A673 (cell line): ENCODE measurements around the gene BPIFA2. TPM values are rescaled to one million over a fixed set of nuclear protein-coding genes. Genes with fewer than 3 reads are reported as not detected.

Source experiments
- BruUV-seq: library from RNA; stranded (reverse); fragments of 400-500 nt; replicated peaks from 2 replicates; lab custom pipeline; 2021; lab: Mats Ljungman, UMichigan
- CTCF ChIA-PET: fragments of 300-600 bp; sonication (Branson Sonifier 250); formaldehyde crosslinking; loops from one replicate; lab custom pipeline; 2022; ENCODE audit warnings: antibody characterized with exemption; lab: Charles Lee
- POLR2A ChIA-PET: fragments of 300-600 bp; sonication (Branson Sonifier 250); formaldehyde crosslinking; loops from one replicate; lab custom pipeline; 2022; ENCODE audit warnings: antibody characterized with exemption; ENCODE audit not compliant: low non-redundant PET; lab: Charles Lee
- DNase-seq: peaks from one replicate; pipeline ENCODE4 v3.0.0-alpha.2; 2015; ENCODE audit warnings: low spot score
- H3K27ac ChIP-seq: fragments of 200-600 bp; sonication (generic); 2 replicates; pipeline ENCODE4 v1.5.1; 2016; ENCODE audit warnings: mixed run types, low read depth, mild to moderate bottlenecking, mixed read lengths, antibody characterized with exemption, low read length; ENCODE audit not compliant: poor library complexity, severe bottlenecking
- H3K27me3 ChIP-seq: fragments of 200-600 bp; sonication (generic); replicated peaks from 2 replicates; pipeline ENCODE4 v1.6.1; 2017; ENCODE audit warnings: mixed run types, low read depth, mild to moderate bottlenecking, mixed read lengths, antibody characterized with exemption, low read length; ENCODE audit not compliant: insufficient read depth, poor library complexity
- H3K36me3 ChIP-seq: fragments of 200-600 bp; sonication (generic); 2 replicates; pipeline ENCODE4 v1.6.1; 2016; ENCODE audit warnings: mixed run types, mild to moderate bottlenecking, mixed read lengths, antibody characterized with exemption, low read length; ENCODE audit not compliant: insufficient read depth, poor library complexity, severe bottlenecking
- H3K4me1 ChIP-seq: fragments of 200-600 bp; sonication (generic); 2 replicates; pipeline ENCODE4 v1.6.1; 2017; ENCODE audit warnings: mixed run types, mild to moderate bottlenecking, mixed read lengths, antibody characterized with exemption, low read length; ENCODE audit not compliant: insufficient read depth, poor library complexity, severe bottlenecking
- H3K4me3 ChIP-seq: fragments of 200-600 bp; sonication (generic); 2 replicates; pipeline ENCODE4 v1.5.1; 2016; ENCODE audit warnings: low read depth, mixed run types, mild to moderate bottlenecking, mixed read lengths, low read length; ENCODE audit not compliant: poor library complexity, severe bottlenecking
- H3K9me3 ChIP-seq: fragments of 200-600 bp; sonication (generic); 2 replicates; pipeline ENCODE4 v1.6.1; 2016; ENCODE audit warnings: mixed run types, low read depth, mild to moderate bottlenecking, mixed read lengths, antibody characterized with exemption, low read length; ENCODE audit not compliant: poor library complexity, severe bottlenecking
- EZH2 ChIP-seq: fragments of 200-600 bp; sonication (generic); IDR thresholded peaks from 2 replicates; pipeline ENCODE4 v1.6.1; 2017; ENCODE audit warnings: borderline replicate concordance, low read depth, mild to moderate bottlenecking, mixed read lengths, antibody characterized with exemption, low read length; ENCODE audit not compliant: poor library complexity, severe bottlenecking
- intact Hi-C: fragments of 100-400 bp; cut with micrococcal nuclease; formaldehyde crosslinking; loops from one replicate; pipeline ENCODE4 v1.10.0; 2022; ENCODE audit not compliant: unreplicated experiment
- total RNA-seq: library from RNA; stranded (reverse); gene quantifications from 2 replicates; pipeline ENCODE4 v1.2.3, GENCODE V29; 2021
- TF ChIP-seq, protein P1 (sequence below): fragments of 300-800, 200-600 bp; sonication (generic); conservative IDR thresholded peaks from 2 replicates; pipeline ENCODE4 v1.5.1; 2017; ENCODE audit warnings: low read depth, mild to moderate bottlenecking, antibody characterized with exemption, low read length, moderate library complexity, mixed read lengths

Gene BPIFA2
- total RNA-seq, 1 experiment from 2014 or later: not detected

DNA sequence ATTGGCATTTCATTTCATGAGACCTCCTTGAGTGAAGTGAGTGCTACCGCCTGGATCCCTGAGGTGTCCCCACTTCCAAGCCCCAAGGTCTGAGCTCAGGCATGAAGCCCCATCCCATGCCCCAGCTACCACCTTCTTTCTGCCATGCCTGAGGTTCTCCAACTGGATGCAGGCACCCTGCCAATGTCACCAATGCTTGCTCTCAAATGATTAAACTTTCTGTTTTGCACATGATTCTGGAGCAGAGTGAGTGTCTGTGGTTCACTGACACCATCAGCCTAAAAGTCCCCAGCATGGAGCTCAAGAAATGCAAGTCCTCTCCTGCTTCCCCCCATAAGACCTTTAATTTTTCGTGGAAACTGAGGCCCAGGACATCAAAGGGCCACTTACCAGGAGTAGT is 43.7 kb upstream of the BPIFA2 start:
- TF ChIP-seq, protein P1, sequence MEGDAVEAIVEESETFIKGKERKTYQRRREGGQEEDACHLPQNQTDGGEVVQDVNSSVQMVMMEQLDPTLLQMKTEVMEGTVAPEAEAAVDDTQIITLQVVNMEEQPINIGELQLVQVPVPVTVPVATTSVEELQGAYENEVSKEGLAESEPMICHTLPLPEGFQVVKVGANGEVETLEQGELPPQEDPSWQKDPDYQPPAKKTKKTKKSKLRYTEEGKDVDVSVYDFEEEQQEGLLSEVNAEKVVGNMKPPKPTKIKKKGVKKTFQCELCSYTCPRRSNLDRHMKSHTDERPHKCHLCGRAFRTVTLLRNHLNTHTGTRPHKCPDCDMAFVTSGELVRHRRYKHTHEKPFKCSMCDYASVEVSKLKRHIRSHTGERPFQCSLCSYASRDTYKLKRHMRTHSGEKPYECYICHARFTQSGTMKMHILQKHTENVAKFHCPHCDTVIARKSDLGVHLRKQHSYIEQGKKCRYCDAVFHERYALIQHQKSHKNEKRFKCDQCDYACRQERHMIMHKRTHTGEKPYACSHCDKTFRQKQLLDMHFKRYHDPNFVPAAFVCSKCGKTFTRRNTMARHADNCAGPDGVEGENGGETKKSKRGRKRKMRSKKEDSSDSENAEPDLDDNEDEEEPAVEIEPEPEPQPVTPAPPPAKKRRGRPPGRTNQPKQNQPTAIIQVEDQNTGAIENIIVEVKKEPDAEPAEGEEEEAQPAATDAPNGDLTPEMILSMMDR: no peak
- TF ChIP-seq EZH2: no peak
- no peak overlapping the region for H3K4me3 ChIP-seq
- no peaks in the 10 kb centered on the region for H3K36me3 ChIP-seq
- POLR2A ChIA-PET: no interaction called here
- H3K9me3 ChIP-seq: no peaks in the 10 kb centered on the region
- H3K27me3 ChIP-seq: peaks cover 39% of the 10 kb centered on the region
- CTCF ChIA-PET: no interaction called here
- H3K27ac ChIP-seq: no peak overlapping the region
- no peak for DNase-seq
- BruUV-seq: no TSS peak
- intact Hi-C loops: no loop called here
- no peaks in the 10 kb centered on the region for H3K4me1 ChIP-seq

DNA sequence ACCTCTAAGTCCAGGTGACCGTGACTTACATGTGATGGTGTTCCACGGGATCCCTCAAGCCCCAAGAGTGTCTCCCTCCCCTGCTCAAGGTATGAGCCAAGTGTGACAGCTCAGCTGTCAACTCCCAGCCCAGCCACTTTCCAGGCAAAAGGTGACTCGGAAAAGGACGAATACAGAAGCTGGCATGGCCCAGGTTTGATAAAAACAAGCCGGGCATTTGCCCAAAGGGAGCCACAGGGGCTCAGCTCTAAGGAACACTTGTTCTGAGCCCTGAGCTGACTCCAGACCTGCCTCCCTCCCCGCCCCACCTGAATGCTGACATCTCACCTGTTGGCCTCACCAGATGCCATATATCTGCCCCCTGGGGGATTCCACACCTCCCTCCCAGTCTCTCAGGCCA is 43.0 kb upstream of the BPIFA2 start:
- POLR2A ChIA-PET: no interaction called here
- no TSS peak for BruUV-seq
- TF ChIP-seq, protein P1: no peak
- no peak for TF ChIP-seq EZH2

DNA sequence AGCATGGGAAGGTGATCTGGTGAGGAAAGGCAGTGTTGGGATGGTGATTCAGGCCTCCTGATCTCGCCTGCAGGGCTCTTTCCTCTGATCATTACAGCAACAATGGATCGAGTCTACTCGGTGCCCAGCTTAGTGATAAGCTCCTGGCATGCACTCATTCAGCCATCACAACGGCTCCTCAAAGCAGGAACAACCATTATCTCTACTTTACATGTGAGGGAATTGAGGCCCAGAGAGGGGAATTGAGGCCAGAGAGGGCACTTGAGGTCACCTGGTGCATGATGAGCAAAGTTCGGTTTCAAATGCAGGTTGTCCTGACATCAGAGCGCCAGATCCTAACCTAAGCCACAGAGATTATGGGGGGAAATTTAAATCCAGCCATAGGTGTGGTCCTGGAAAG is 42.0 kb upstream of the BPIFA2 start:
- Histone ChIP-seq H3K27ac (no peak overlapping the region), H3K9me3 (no peaks in the 10 kb centered on the region), H3K4me3 (no peak overlapping the region), H3K4me1 (no peaks in the 10 kb centered on the region), H3K36me3 (no peaks in the 10 kb centered on the region), H3K27me3 (peaks cover 44% of the 10 kb centered on the region)
- intact Hi-C loops: no loop called here
- TF ChIP-seq, protein P1: no peak
- TF ChIP-seq EZH2: no peak
- no peak for DNase-seq
- no TSS peak for BruUV-seq
- ChIA-PET POLR2A (no interaction called here), CTCF (no interaction called here)

More for the DNA sequence above, 43.0 kb upstream of the BPIFA2 start:
- no peak overlapping the region for H3K4me3 ChIP-seq
- H3K9me3 ChIP-seq: no peaks in the 10 kb centered on the region
- peaks cover 44% of the 10 kb centered on the region for H3K27me3 ChIP-seq
- intact Hi-C loops: no loop called here
- no peak for DNase-seq
- H3K36me3 ChIP-seq: no peaks in the 10 kb centered on the region
- CTCF ChIA-PET: no interaction called here
- H3K4me1 ChIP-seq: no peaks in the 10 kb centered on the region
- H3K27ac ChIP-seq: no peak overlapping the region
